ENCODE data around the gene BEAN1. TPM values are rescaled to one million over a fixed set of nuclear protein-coding genes. Genes with fewer than 3 reads are reported as not detected.

BEAN1 gene
- total RNA-seq, 1 donor from 2014 or later = not detected

DNA sequence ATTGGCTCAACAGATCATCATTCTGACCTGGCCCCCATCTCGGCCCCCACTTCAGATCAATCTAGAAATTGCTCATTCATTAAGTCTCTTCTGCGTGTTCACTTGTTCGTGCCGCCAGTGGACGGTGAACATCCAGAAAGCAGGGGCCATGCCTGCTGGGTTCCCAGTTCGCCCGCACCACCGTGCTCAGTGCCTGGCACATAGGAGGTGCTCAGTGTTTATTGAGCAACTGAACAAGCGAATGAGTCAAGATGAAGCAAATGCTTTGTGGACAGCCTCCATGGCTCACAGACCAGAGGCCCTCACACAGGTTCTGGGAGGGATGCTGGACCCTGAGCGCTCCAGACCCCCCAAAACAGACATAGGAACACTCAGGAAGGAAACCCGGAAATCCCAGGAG, 13.9 kb downstream of the BEAN1 start:
- Histone ChIP-seq H3K4me3 (no peak overlapping the region), H3K27ac (no peak overlapping the region), H3K36me3 (no peaks in the 10 kb centered on the region), H3K9me3 (no peaks in the 10 kb centered on the region), H3K4me1 (no peaks in the 10 kb centered on the region), H3K27me3 (no peaks in the 10 kb centered on the region)
- TF ChIP-seq CTCF (IDR thresholded peaks at IDR 0.05) = no peak
- intact Hi-C loops (cut with DNase I) = no loop called here
- peak in 1 of 2 donors; percentile 53 for DNase-seq (ENCODE audit: low spot score in 2 of 2)

DNA sequence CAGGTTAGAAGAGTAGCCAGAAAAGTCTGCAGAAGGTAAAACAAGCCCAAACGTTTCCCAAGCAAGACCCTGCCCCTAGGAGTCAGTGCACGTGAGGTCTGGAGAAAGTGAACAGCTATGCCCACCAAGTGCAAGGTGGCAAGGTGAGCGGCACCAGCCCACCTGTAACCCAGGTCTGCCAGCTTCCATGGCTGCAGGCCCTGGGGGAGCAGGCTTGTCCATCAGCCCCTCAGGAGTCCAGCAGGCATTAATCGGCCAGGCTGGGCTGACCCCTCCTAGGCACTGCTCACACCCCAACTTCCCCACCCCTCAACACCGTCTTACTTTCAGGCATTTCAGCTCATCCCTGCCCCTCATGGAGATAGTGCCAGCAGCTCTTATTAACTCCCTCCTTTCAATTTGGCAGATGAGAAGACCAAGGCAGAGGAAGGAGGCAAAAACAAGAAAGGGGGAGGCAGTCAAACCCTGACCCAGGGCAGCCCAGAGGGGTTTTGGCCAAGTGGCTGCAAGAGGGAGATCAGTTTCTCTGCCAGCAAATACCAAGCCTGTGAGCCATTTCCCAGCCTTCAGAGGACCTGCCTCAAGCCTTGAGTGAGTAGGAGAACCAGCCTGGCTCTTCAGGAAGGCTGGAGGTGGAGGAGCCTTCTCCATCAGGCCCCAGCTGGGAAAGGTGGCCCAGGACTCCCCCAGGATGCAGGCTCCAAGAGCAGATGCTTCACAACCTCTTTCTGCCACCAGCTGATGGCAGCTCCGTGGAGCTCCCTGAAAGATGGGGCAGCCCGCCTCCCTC, 14.7 kb downstream of the BEAN1 start:
- no peak for TF ChIP-seq CTCF (IDR thresholded peaks at IDR 0.05)
- no peak overlapping the region for H3K4me3 ChIP-seq
- intact Hi-C loops (cut with DNase I) = no loop called here
- H3K4me1 ChIP-seq = no peaks in the 10 kb centered on the region
- no peak overlapping the region for H3K27ac ChIP-seq
- peak in 1 of 2 donors; percentile 50 for DNase-seq (ENCODE audit: low spot score in 2 of 2)
- H3K27me3 ChIP-seq = no peaks in the 10 kb centered on the region
- no peaks in the 10 kb centered on the region for H3K36me3 ChIP-seq
- H3K9me3 ChIP-seq = no peaks in the 10 kb centered on the region

GRCh38 chr16:66442502-66443268, 15.6 kb downstream of the BEAN1 start:
- no peak for DNase-seq (ENCODE audit: low spot score in 2 of 2)
- TF ChIP-seq CTCF (IDR thresholded peaks at IDR 0.05) = no peak
- intact Hi-C loops (cut with DNase I) = no loop called here

DNA sequence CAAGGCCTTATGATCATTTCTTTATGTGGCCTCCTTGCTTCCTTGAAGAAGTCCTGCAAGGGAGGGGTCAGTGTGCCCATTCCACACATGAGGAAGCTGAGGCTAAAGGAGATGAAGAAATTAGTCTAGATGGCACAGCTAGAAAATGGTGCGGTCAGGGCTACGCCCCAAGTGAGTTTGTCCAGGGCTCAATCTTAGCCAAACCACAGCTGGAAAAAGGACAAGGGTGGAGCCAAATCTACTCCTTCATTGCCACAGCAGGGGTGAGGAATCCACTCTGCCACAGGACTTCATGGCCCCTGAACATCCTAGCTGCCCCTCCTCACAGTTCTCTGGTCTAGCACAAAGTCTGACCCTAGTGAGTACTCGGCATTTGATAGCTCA, 16.2 kb downstream of the BEAN1 start:
- H3K27me3 ChIP-seq = no peaks in the 10 kb centered on the region
- no peak for DNase-seq (ENCODE audit: low spot score in 2 of 2)
- no peak overlapping the region for H3K4me3 ChIP-seq
- H3K9me3 ChIP-seq = no peaks in the 10 kb centered on the region
- no peak overlapping the region for H3K27ac ChIP-seq
- intact Hi-C loops (cut with DNase I) = no loop called here
- no peaks in the 10 kb centered on the region for H3K4me1 ChIP-seq
- H3K36me3 ChIP-seq = no peaks in the 10 kb centered on the region
- no peak for TF ChIP-seq CTCF (IDR thresholded peaks at IDR 0.05)

More at GRCh38 chr16:66442502-66443268, 15.6 kb downstream of the BEAN1 start:
- Histone ChIP-seq H3K27me3 (no peaks in the 10 kb centered on the region), H3K36me3 (no peaks in the 10 kb centered on the region), H3K9me3 (no peaks in the 10 kb centered on the region), H3K27ac (no peak overlapping the region), H3K4me1 (no peaks in the 10 kb centered on the region), H3K4me3 (no peak overlapping the region)

DNA sequence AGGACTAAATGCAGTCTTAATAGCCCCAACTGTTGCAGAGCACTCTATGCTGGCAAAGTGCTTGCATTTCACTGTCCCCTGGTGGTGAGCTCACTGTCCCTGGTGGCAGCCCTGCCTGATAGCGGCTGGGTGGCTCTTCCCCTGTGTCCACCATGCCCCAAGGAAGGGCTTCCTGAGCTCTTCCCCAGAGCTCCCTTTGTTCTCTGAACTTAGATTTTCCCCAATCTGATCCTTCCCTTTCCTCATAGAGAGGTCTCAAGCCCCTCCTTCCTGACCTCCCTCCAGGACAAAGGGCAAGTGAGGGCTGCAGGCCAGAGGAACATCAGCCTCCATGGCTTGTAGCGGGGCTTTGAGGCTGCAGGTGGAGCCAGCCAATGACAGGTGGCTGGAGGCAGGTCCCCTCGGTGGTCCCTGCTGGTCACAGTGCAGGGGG, 17.0 kb downstream of the BEAN1 start:
- intact Hi-C loops (cut with DNase I) = no loop called here
- H3K4me1 ChIP-seq = no peaks in the 10 kb centered on the region
- H3K36me3 ChIP-seq = no peaks in the 10 kb centered on the region
- no peaks in the 10 kb centered on the region for H3K9me3 ChIP-seq
- peak in 1 of 2 donors; percentile 50 for DNase-seq (ENCODE audit: low spot score in 2 of 2)
- H3K27me3 ChIP-seq = no peaks in the 10 kb centered on the region
- no peak overlapping the region for H3K4me3 ChIP-seq
- H3K27ac ChIP-seq = no peak overlapping the region
- no peak for TF ChIP-seq CTCF (IDR thresholded peaks at IDR 0.05)

Data from ascending aorta (tissue), 2 donors.